Parathyroid adenoma (tissue), 2 donors: ENCODE measurements around the gene PSENEN.

Experiments
- H2AFZ ChIP-seq: fragments of 300-600 bp; sonication (generic); one replicate; pipeline ENCODE4 v1.7.0; 2017; ENCODE audit warnings: antibody characterized with exemption, mild to moderate bottlenecking
- H3K27ac ChIP-seq: fragments of 300-600 bp; sonication (generic); one replicate; pipeline ENCODE4 v1.7.0; 2017
- H3K27me3 ChIP-seq: fragments of 300-600 bp; sonication (generic); one replicate; pipeline ENCODE4 v1.7.0; 2017; ENCODE audit warnings: low read length; ENCODE audit not compliant: control insufficient read depth, insufficient read depth
- H3K36me3 ChIP-seq: fragments of 300-600 bp; sonication (generic); one replicate; pipeline ENCODE4 v1.7.0; 2017; ENCODE audit warnings: low read length; ENCODE audit not compliant: control insufficient read depth, insufficient read depth
- H3K4me1 ChIP-seq: fragments of 300-600 bp; sonication (generic); one replicate; pipeline ENCODE4 v1.7.0; 2017; ENCODE audit warnings: control low read depth
- H3K4me2 ChIP-seq: fragments of 300-600 bp; sonication (generic); one replicate; pipeline ENCODE4 v1.7.0; 2017; ENCODE audit warnings: low read length
- H3K4me3 ChIP-seq: fragments of 300-600 bp; sonication (generic); one replicate; pipeline ENCODE4 v1.7.0; 2017; ENCODE audit warnings: low read depth, low read length
- H3K79me2 ChIP-seq: fragments of 300-600 bp; sonication (generic); one replicate; pipeline ENCODE4 v1.7.0; 2017; ENCODE audit warnings: control low read depth
- H3K9ac ChIP-seq: fragments of 300-600 bp; sonication (generic); one replicate; pipeline ENCODE4 v1.7.0; 2017; ENCODE audit warnings: mild to moderate bottlenecking
- H3K9me3 ChIP-seq: fragments of 300-600 bp; sonication (generic); one replicate; pipeline ENCODE4 v1.7.0; 2017; ENCODE audit warnings: low read length; ENCODE audit not compliant: control insufficient read depth
- CTCF ChIP-seq: fragments of 300-600 bp; sonication (generic); IDR thresholded peaks from one replicate; pipeline ENCODE4 v1.7.0; 2017; ENCODE audit warnings: antibody characterized with exemption, mild to moderate bottlenecking
- donor health status: primary hyperparathyroidism.

Gene PSENEN

GRCh38 chr19:35756377-35757230 lies 11.2 kb downstream of the PSENEN start, which contains the start of gene HSPB6:
TSS of gene HSPB6 (minus strand) at chr19:35757029. CDS start at chr19:35757008, 21 bp downstream.
- Histone ChIP-seq H2AFZ (peak within 1 kb of the TSS; percentile 98), H3K27me3 (no peaks in the 10 kb centered on the region), H3K4me3 (peak within 1 kb of the TSS; percentile 98), H3K4me1 (peaks cover 10% of the 10 kb centered on the region), H3K9me3 (no peaks in the 10 kb centered on the region), H3K4me2 (peak within 1 kb of the TSS; percentile 70), H3K36me3 (no peaks in the 10 kb centered on the region), H3K27ac (peak within 1 kb of the TSS; percentile 96), H3K79me2 (peaks cover 12% of the 10 kb centered on the region), H3K9ac (no peak within 1 kb of the TSS)
- no peak for TF ChIP-seq CTCF

- peaks cover 10% of the 10 kb centered on the region for H3K4me1 ChIP-seq
- no peaks in the 10 kb centered on the region for H3K9me3 ChIP-seq
- TF ChIP-seq CTCF = no peak
- peak overlapping the region; percentile 98 for H3K4me3 ChIP-seq
- H3K27me3 ChIP-seq = no peaks in the 10 kb centered on the region
- H3K4me2 ChIP-seq = peak overlapping the region; percentile 70
- peak overlapping the region; percentile 11 for H3K27ac ChIP-seq
- H3K36me3 ChIP-seq = no peaks in the 10 kb centered on the region
- no peak overlapping the region for H3K9ac ChIP-seq
- H3K79me2 ChIP-seq = peaks cover 12% of the 10 kb centered on the region
- peak overlapping the region; percentile 98 for H2AFZ ChIP-seq
Observed at GRCh38 chr19:35757231-35757748, 11.8 kb downstream of the PSENEN start.

GRCh38 chr19:35757749-35758608 lies 12.5 kb downstream of the PSENEN start, which contains the start of gene PROSER3:
TSS of gene PROSER3 (plus strand) at chr19:35758176. CDS start at chr19:35758216, 40 bp downstream.
- H3K4me1 ChIP-seq = peaks cover 10% of the 10 kb centered on the region
- no peaks in the 10 kb centered on the region for H3K9me3 ChIP-seq
- H2AFZ ChIP-seq = peak within 1 kb of the TSS; percentile 98
- H3K4me3 ChIP-seq = peak within 1 kb of the TSS; percentile 98
- no peak for TF ChIP-seq CTCF
- H3K4me2 ChIP-seq = peak within 1 kb of the TSS; percentile 72
- no peaks in the 10 kb centered on the region for H3K36me3 ChIP-seq
- H3K79me2 ChIP-seq = peaks cover 12% of the 10 kb centered on the region
- peak within 1 kb of the TSS; percentile 96 for H3K27ac ChIP-seq
- peak within 1 kb of the TSS; percentile 82 for H3K9ac ChIP-seq
- H3K27me3 ChIP-seq = no peaks in the 10 kb centered on the region

GRCh38 chr19:35759697-35760096 lies 14.2 kb downstream of the PSENEN start:
- Histone ChIP-seq H3K9ac (no peak overlapping the region), H3K9me3 (no peaks in the 10 kb centered on the region), H3K4me2 (no peak overlapping the region), H3K4me3 (no peak overlapping the region), H3K4me1 (peaks cover 10% of the 10 kb centered on the region), H2AFZ (no peak overlapping the region), H3K36me3 (no peaks in the 10 kb centered on the region), H3K79me2 (peaks cover 12% of the 10 kb centered on the region), H3K27me3 (no peaks in the 10 kb centered on the region), H3K27ac (no peak overlapping the region)
- TF ChIP-seq CTCF = no peak
